ENCODE measurements around the gene MLH3.

GRCh38 chr14:75046899-75047298 lies 4.4 kb downstream of the MLH3 start:
- TF ChIP-seq, protein P1, sequence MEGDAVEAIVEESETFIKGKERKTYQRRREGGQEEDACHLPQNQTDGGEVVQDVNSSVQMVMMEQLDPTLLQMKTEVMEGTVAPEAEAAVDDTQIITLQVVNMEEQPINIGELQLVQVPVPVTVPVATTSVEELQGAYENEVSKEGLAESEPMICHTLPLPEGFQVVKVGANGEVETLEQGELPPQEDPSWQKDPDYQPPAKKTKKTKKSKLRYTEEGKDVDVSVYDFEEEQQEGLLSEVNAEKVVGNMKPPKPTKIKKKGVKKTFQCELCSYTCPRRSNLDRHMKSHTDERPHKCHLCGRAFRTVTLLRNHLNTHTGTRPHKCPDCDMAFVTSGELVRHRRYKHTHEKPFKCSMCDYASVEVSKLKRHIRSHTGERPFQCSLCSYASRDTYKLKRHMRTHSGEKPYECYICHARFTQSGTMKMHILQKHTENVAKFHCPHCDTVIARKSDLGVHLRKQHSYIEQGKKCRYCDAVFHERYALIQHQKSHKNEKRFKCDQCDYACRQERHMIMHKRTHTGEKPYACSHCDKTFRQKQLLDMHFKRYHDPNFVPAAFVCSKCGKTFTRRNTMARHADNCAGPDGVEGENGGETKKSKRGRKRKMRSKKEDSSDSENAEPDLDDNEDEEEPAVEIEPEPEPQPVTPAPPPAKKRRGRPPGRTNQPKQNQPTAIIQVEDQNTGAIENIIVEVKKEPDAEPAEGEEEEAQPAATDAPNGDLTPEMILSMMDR (IDR thresholded peaks at IDR 0.05) = no peak
- TF ChIP-seq POLR2A (IDR thresholded peaks at IDR 0.05) = no peak
